Neural cell (in vitro differentiated cells): ENCODE results near the gene MAPK1. TPM values are rescaled to one million over a fixed set of nuclear protein-coding genes. Genes with fewer than 3 reads are reported as not detected.

Experiments
- H2AFZ ChIP-seq: fragments of 200-600, 300-800 bp; sonication (generic), shearing (Covaris generic); 2 replicates; pipeline ENCODE4 v1.6.0; 2014; ENCODE audit warnings: low read depth, mild to moderate bottlenecking, antibody characterized with exemption, low read length, moderate library complexity
- H3F3A ChIP-seq: fragments of 200-600 bp; shearing (Covaris generic); 2 replicates; pipeline ENCODE4 v1.6.1; 2016; ENCODE audit warnings: mild to moderate bottlenecking, moderate library complexity, mixed read lengths, antibody characterized with exemption, low read length; ENCODE audit not compliant: insufficient read depth, poor library complexity, severe bottlenecking
- H3K27ac ChIP-seq: fragments of 200-600, 300-800 bp; sonication (generic), shearing (Covaris generic); 2 replicates; pipeline ENCODE4 v1.5.1; 2014; ENCODE audit warnings: mild to moderate bottlenecking, low read length, moderate library complexity
- H3K27me3 ChIP-seq: fragments of 300-800, 200-600 bp; sonication (generic), shearing (Covaris generic); 2 replicates; pipeline ENCODE4 v1.6.0; 2014; ENCODE audit warnings: mild to moderate bottlenecking, low read depth, low read length, moderate library complexity; ENCODE audit not compliant: insufficient read depth
- H3K36me3 ChIP-seq: fragments of 300-800, 200-600 bp; sonication (generic), shearing (Covaris generic); 2 replicates; pipeline ENCODE4 v1.5.1; 2014; ENCODE audit warnings: mild to moderate bottlenecking, antibody characterized with exemption, low read length, moderate library complexity; ENCODE audit not compliant: insufficient read depth
- H3K4me2 ChIP-seq: fragments of 300-800, 200-600 bp; sonication (generic), shearing (Covaris generic); 2 replicates; pipeline ENCODE4 v1.6.0; 2014; ENCODE audit warnings: mild to moderate bottlenecking, low read length
- H3K4me3 ChIP-seq: fragments of 300-800, 200-600 bp; sonication (generic), shearing (Covaris generic); 2 replicates; pipeline ENCODE4 v1.5.1; 2014; ENCODE audit warnings: mild to moderate bottlenecking, low read length, moderate library complexity
- H3K79me2 ChIP-seq: fragments of 200-600 bp; shearing (Covaris generic); replicated peaks from 2 replicates; pipeline ENCODE4 v1.6.0; 2014; ENCODE audit warnings: mild to moderate bottlenecking, low read length, moderate library complexity; ENCODE audit not compliant: insufficient read depth
- H3K9ac ChIP-seq: fragments of 300-800, 200-600 bp; sonication (generic), shearing (Covaris generic); 2 replicates; pipeline ENCODE4 v1.6.1; 2016; ENCODE audit warnings: mild to moderate bottlenecking, low read length, mixed read lengths
- H3K9me2 ChIP-seq: fragments of 200-600 bp; shearing (Covaris generic); 2 replicates; pipeline ENCODE4 v1.6.1; 2016; ENCODE audit warnings: mild to moderate bottlenecking, low read length, mixed read lengths; ENCODE audit not compliant: insufficient read depth
- H3K9me3 ChIP-seq: fragments of 200-600, 300-800 bp; sonication (generic), shearing (Covaris generic); 2 replicates; pipeline ENCODE4 v1.6.1; 2016; ENCODE audit warnings: mild to moderate bottlenecking, mixed run types, low read length, moderate library complexity, mixed read lengths
- H4K20me1 ChIP-seq: fragments of 200-600 bp; shearing (Covaris generic); 2 replicates; pipeline ENCODE4 v1.6.1; 2016; ENCODE audit warnings: mild to moderate bottlenecking, mixed run types; ENCODE audit not compliant: insufficient read depth
- CTCF ChIP-seq: fragments of 450-650 bp; IDR thresholded peaks from 2 replicates; pipeline ENCODE4 v1.5.1; 2014; ENCODE audit warnings: antibody characterized with exemption, mild to moderate bottlenecking, moderate library complexity; ENCODE audit not compliant: poor library complexity, severe bottlenecking
- EP300 ChIP-seq: fragments of 450-650 bp; conservative IDR thresholded peaks from 2 replicates; pipeline ENCODE4 v1.6.1; 2014; ENCODE audit warnings: antibody characterized with exemption, mild to moderate bottlenecking, moderate library complexity; ENCODE audit not compliant: poor library complexity, severe bottlenecking
- EZH2 ChIP-seq: fragments of 200-600, 300-800 bp; shearing (Covaris generic), sonication (generic); IDR thresholded peaks from 2 replicates; pipeline ENCODE4 v1.6.1; 2014; ENCODE audit warnings: antibody characterized with exemption, low read length, borderline replicate concordance, mild to moderate bottlenecking; ENCODE audit not compliant: insufficient read depth, poor library complexity, severe bottlenecking
- MXI1 ChIP-seq: fragments of 450-650 bp; conservative IDR thresholded peaks from 2 replicates; pipeline ENCODE4 v1.6.1; 2014; ENCODE audit warnings: antibody characterized with exemption, mild to moderate bottlenecking; ENCODE audit not compliant: poor library complexity, severe bottlenecking
- POLR2AphosphoS5 ChIP-seq: IDR thresholded peaks from 2 replicates; pipeline ENCODE4 v1.6.1; 2012
- RAD21 ChIP-seq: fragments of 450-650 bp; conservative IDR thresholded peaks from 2 replicates; pipeline ENCODE4 v1.6.1; 2014; ENCODE audit warnings: antibody characterized with exemption, mild to moderate bottlenecking, moderate library complexity
- SMC3 ChIP-seq: fragments of 450-650 bp; conservative IDR thresholded peaks from 2 replicates; pipeline ENCODE4 v1.6.1; 2014; ENCODE audit warnings: antibody characterized with exemption, mild to moderate bottlenecking, moderate library complexity; ENCODE audit not compliant: poor library complexity
- TAF1 ChIP-seq: IDR thresholded peaks from 2 replicates; pipeline ENCODE4 v1.6.1; 2012; ENCODE audit warnings: low read depth
- polyA plus RNA-seq: library from polyadenylated mRNA; depleted of rRNA; stranded (reverse); fragments of >200 nt; gene quantifications from 2 replicates; pipeline ENCODE4 v1.2.3, GENCODE V29; 2014
- TF ChIP-seq, protein P1 (sequence below): IDR thresholded peaks from 2 replicates; pipeline ENCODE4 v1.6.1; 2012; ENCODE audit warnings: borderline replicate concordance

The MAPK1 gene
- polyA plus RNA-seq, 1 donor from 2014 or later: 43.3 TPM

- H3K79me2 ChIP-seq: no peaks in the 10 kb centered on the region
- H2AFZ ChIP-seq: no peak overlapping the region
- TF ChIP-seq TAF1: no peak
- no peak for TF ChIP-seq POLR2AphosphoS5
- no peak for TF ChIP-seq EP300
- no peak for TF ChIP-seq EZH2
- TF ChIP-seq RAD21: no peak
- TF ChIP-seq CTCF: no peak
- TF ChIP-seq, protein P1, sequence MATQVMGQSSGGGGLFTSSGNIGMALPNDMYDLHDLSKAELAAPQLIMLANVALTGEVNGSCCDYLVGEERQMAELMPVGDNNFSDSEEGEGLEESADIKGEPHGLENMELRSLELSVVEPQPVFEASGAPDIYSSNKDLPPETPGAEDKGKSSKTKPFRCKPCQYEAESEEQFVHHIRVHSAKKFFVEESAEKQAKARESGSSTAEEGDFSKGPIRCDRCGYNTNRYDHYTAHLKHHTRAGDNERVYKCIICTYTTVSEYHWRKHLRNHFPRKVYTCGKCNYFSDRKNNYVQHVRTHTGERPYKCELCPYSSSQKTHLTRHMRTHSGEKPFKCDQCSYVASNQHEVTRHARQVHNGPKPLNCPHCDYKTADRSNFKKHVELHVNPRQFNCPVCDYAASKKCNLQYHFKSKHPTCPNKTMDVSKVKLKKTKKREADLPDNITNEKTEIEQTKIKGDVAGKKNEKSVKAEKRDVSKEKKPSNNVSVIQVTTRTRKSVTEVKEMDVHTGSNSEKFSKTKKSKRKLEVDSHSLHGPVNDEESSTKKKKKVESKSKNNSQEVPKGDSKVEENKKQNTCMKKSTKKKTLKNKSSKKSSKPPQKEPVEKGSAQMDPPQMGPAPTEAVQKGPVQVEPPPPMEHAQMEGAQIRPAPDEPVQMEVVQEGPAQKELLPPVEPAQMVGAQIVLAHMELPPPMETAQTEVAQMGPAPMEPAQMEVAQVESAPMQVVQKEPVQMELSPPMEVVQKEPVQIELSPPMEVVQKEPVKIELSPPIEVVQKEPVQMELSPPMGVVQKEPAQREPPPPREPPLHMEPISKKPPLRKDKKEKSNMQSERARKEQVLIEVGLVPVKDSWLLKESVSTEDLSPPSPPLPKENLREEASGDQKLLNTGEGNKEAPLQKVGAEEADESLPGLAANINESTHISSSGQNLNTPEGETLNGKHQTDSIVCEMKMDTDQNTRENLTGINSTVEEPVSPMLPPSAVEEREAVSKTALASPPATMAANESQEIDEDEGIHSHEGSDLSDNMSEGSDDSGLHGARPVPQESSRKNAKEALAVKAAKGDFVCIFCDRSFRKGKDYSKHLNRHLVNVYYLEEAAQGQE: no peak
- H3K9me3 ChIP-seq: no peaks in the 10 kb centered on the region
- H4K20me1 ChIP-seq: no peaks in the 10 kb centered on the region
- H3K9me2 ChIP-seq: no peaks in the 10 kb centered on the region
- H3K27ac ChIP-seq: no peak overlapping the region
- no peaks in the 10 kb centered on the region for H3K27me3 ChIP-seq
- H3K36me3 ChIP-seq: no peaks in the 10 kb centered on the region
- no peak overlapping the region for H3K4me3 ChIP-seq
- H3K4me2 ChIP-seq: no peak overlapping the region
- H3F3A ChIP-seq: no peaks in the 10 kb centered on the region
- no peak overlapping the region for H3K9ac ChIP-seq
Observed at GRCh38 chr22:21779444-21779843, 88.0 kb downstream of the MAPK1 start.

- no peak overlapping the region for H3K4me2 ChIP-seq
- no peak overlapping the region for H3K27ac ChIP-seq
- H3K9me2 ChIP-seq: no peaks in the 10 kb centered on the region
- H3K9me3 ChIP-seq: no peaks in the 10 kb centered on the region
- no peaks in the 10 kb centered on the region for H3K27me3 ChIP-seq
- no peaks in the 10 kb centered on the region for H4K20me1 ChIP-seq
- no peaks in the 10 kb centered on the region for H3F3A ChIP-seq
- no peak overlapping the region for H3K4me3 ChIP-seq
- TF ChIP-seq EZH2: no peak
- TF ChIP-seq MXI1: no peak
- TF ChIP-seq RAD21: no peak
- no peak for TF ChIP-seq CTCF
- no peak for TF ChIP-seq SMC3
- H3K36me3 ChIP-seq: no peaks in the 10 kb centered on the region
- no peak overlapping the region for H3K9ac ChIP-seq
- no peak overlapping the region for H2AFZ ChIP-seq
- H3K79me2 ChIP-seq: no peaks in the 10 kb centered on the region
Observed at GRCh38 chr22:21778705-21779363, 88.6 kb downstream of the MAPK1 start.
